ENCODE measurements around the gene COL5A1.
A peak's percentile ranks its signal among the peaks of the same experiment; 100 is the strongest.

The COL5A1 gene

GRCh38 chr9:134716067-134716466, 74.5 kb downstream of the COL5A1 start:
- 88 to 95% methylated on average over 8 of the region's 8 CpGs for WGBS, 2 experiments (ENCODE audit: insufficient coverage in 2 of 2)
- no peaks in the 10 kb centered on the region for H3K9me3 ChIP-seq (ENCODE audit: control insufficient read depth, low read length)
- peaks cover 93% of the 10 kb centered on the region for H3K36me3 ChIP-seq (ENCODE audit: control insufficient read depth, insufficient read depth, low read length)

GRCh38 chr9:134717056-134717455, 75.5 kb downstream of the COL5A1 start:
- Histone ChIP-seq H3K9me3 (ENCODE audit: control insufficient read depth, low read length) (no peaks in the 10 kb centered on the region), H3K4me1 (ENCODE audit: control insufficient read depth, insufficient read depth, low read length, poor library complexity, severe bottlenecking) (peaks cover 5% of the 10 kb centered on the region), H3K4me3 (ENCODE audit: extremely low read depth, insufficient read depth, low read length, poor library complexity, severe bottlenecking) (no peak overlapping the region), H3K27ac (ENCODE audit: low read depth, low read length, severe bottlenecking) (no peak overlapping the region), H3K36me3 (ENCODE audit: control insufficient read depth, insufficient read depth, low read length) (peaks cover 94% of the 10 kb centered on the region)
- WGBS, 2 experiments (ENCODE audit: insufficient coverage in 2 of 2): 95 to 97% methylated on average over 18 to 20 of the region's 20 CpGs

More at GRCh38 chr9:134716067-134716466, 74.5 kb downstream of the COL5A1 start:
- Histone ChIP-seq H3K4me1 (ENCODE audit: control insufficient read depth, insufficient read depth, low read length, poor library complexity, severe bottlenecking) (peaks cover 5% of the 10 kb centered on the region), H3K4me3 (ENCODE audit: extremely low read depth, insufficient read depth, low read length, poor library complexity, severe bottlenecking) (no peak overlapping the region), H3K27ac (ENCODE audit: low read depth, low read length, severe bottlenecking) (no peak overlapping the region)

DNA sequence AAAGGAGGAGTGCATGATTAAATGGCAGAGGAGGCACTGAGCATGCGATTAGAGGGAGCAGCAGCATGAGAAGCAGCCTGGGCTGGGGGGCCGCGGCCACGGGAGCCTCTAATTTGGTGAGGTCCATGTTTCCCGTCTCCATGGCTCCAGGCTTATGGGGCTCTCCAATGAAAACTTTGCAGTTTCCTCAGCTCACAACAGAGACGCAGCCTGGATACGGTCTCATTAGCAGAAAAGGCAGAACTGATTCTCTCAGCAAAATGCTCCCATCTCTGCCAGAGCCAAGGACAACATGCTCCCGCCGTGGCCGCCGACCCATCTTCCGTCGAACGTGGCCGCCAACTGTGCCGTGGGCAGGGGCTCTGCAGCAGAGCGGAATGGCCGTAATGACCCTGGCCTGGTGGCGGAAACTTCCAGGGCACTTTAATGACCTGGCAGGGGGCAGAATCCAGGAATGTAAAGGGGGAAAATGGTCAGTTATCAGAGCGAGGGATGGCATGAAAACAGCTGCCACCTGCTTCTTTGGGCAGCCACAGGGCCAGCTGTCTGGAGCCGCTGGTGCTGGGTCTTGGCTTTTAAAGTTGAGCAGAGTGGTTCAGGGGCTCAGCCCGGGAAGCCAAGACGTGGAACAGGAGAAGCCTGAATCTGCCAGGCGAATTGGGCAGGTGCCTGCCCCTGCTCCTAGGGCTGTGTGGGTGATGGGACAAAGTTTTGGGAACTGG, 76.5 kb downstream of the COL5A1 start:
- Histone ChIP-seq H3K4me3 (ENCODE audit: extremely low read depth, insufficient read depth, low read length, poor library complexity, severe bottlenecking) (no peak overlapping the region), H3K36me3 (ENCODE audit: control insufficient read depth, insufficient read depth, low read length) (peaks cover 95% of the 10 kb centered on the region), H3K27ac (ENCODE audit: low read depth, low read length, severe bottlenecking) (no peak overlapping the region), H3K9me3 (ENCODE audit: control insufficient read depth, low read length) (no peaks in the 10 kb centered on the region), H3K4me1 (ENCODE audit: control insufficient read depth, insufficient read depth, low read length, poor library complexity, severe bottlenecking) (peaks cover 5% of the 10 kb centered on the region)
- 96% methylated on average over 24 of the region's 24 CpGs for WGBS, 2 experiments (ENCODE audit: insufficient coverage in 2 of 2)

GRCh38 chr9:134719331-134719730, 77.7 kb downstream of the COL5A1 start:
- H3K27ac ChIP-seq (ENCODE audit: low read depth, low read length, severe bottlenecking): no peak overlapping the region
- H3K36me3 ChIP-seq (ENCODE audit: control insufficient read depth, insufficient read depth, low read length): peaks cover 96% of the 10 kb centered on the region
- H3K9me3 ChIP-seq (ENCODE audit: control insufficient read depth, low read length): no peaks in the 10 kb centered on the region
- 86 to 94% methylated on average over 4 to 8 of the region's 11 CpGs for WGBS, 2 experiments (ENCODE audit: insufficient coverage in 2 of 2)
- H3K4me1 ChIP-seq (ENCODE audit: control insufficient read depth, insufficient read depth, low read length, poor library complexity, severe bottlenecking): peaks cover 5% of the 10 kb centered on the region
- H3K4me3 ChIP-seq (ENCODE audit: extremely low read depth, insufficient read depth, low read length, poor library complexity, severe bottlenecking): no peak overlapping the region

DNA sequence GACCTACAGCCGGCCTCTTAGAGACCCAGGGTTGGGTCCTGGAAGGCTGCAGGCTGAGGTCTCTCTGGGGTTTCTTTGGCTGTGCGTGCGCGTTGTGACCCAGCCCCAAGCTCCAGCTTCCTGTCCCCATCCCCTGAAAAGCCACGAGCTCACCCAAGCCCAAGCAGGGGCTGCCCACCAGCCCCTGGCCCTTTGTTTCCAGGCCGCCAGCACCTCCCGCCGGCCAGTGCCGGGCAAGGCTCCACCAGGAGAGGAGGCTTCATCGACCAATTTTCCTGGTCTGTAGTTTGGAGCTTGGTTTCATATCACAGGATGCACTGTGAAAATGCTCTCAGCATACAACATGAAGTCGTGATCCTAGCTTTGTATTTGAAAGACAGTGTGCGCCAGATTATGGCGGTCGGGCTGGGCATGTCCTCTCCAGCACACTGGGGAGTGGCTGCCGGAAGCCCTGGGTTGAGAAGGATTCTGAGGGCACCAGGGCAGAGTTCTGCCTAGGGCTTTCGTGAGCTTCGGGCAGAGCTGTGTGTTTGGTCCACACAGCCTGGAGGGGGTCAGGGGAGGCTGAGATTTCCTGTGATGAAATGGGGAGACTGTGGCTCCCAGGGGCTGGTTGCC, 78.6 kb downstream of the COL5A1 start:
- 95 to 98% methylated on average over 14 to 17 of the region's 17 CpGs for WGBS, 2 experiments (ENCODE audit: insufficient coverage in 2 of 2)
- Histone ChIP-seq H3K4me1 (ENCODE audit: control insufficient read depth, insufficient read depth, low read length, poor library complexity, severe bottlenecking) (peaks cover 1% of the 10 kb centered on the region), H3K9me3 (ENCODE audit: control insufficient read depth, low read length) (no peaks in the 10 kb centered on the region)

DNA sequence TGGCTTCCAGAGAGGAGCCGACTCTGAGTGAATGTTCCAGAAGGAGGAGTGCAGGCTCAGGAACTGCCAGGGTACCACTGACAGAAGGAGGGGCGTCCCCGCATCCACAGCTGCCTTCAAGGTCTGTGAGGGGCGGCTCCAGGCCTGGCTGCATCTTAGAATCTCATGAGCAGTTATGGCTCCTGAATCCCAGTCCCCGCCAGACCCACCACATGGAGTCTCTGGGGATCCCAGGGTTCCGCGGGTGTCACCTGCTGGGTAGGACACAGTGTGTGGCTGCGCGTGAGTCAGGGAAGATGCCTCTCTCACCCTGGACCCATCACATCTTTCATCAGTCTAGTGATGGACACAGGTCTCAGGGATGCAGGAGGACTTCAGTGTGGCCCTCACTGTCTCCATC, 79.2 kb downstream of the COL5A1 start:
- no peak overlapping the region for H3K27ac ChIP-seq (ENCODE audit: low read depth, low read length, severe bottlenecking)
- 96 to 99% methylated on average over 7 to 9 of the region's 9 CpGs for WGBS, 2 experiments (ENCODE audit: insufficient coverage in 2 of 2)
- H3K4me3 ChIP-seq (ENCODE audit: extremely low read depth, insufficient read depth, low read length, poor library complexity, severe bottlenecking): no peak overlapping the region
- peaks cover 97% of the 10 kb centered on the region for H3K36me3 ChIP-seq (ENCODE audit: control insufficient read depth, insufficient read depth, low read length)
- no peaks in the 10 kb centered on the region for H3K9me3 ChIP-seq (ENCODE audit: control insufficient read depth, low read length)
- no peaks in the 10 kb centered on the region for H3K4me1 ChIP-seq (ENCODE audit: control insufficient read depth, insufficient read depth, low read length, poor library complexity, severe bottlenecking)

More for the DNA sequence above, 78.6 kb downstream of the COL5A1 start:
- Histone ChIP-seq H3K36me3 (ENCODE audit: control insufficient read depth, insufficient read depth, low read length) (peaks cover 97% of the 10 kb centered on the region), H3K4me3 (ENCODE audit: extremely low read depth, insufficient read depth, low read length, poor library complexity, severe bottlenecking) (no peak overlapping the region), H3K27ac (ENCODE audit: low read depth, low read length, severe bottlenecking) (peak overlapping the region; percentile 36)

DNA sequence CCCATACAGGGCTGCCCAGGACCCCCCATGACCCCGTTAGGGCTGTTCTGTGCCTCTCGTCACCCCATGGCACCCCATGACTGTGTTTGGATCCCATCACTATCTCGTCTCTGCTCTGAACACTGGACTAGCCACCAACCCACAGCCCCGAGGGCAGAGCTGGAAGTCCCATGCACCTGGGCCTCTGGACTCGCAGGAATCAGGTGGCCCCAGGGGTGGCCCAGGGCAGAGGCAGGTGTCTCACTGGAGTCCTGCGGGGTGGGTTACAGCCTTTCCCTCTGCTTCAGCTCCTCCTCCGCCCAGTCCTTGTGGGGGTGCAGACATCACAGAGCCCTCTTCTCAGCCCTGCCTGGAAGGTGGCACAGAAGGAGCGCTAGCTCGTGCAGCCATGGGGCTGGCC, 79.7 kb downstream of the COL5A1 start:
- Histone ChIP-seq H3K4me1 (ENCODE audit: control insufficient read depth, insufficient read depth, low read length, poor library complexity, severe bottlenecking) (no peaks in the 10 kb centered on the region), H3K9me3 (ENCODE audit: control insufficient read depth, low read length) (no peaks in the 10 kb centered on the region), H3K36me3 (ENCODE audit: control insufficient read depth, insufficient read depth, low read length) (peaks cover 98% of the 10 kb centered on the region), H3K4me3 (ENCODE audit: extremely low read depth, insufficient read depth, low read length, poor library complexity, severe bottlenecking) (no peak overlapping the region), H3K27ac (ENCODE audit: low read depth, low read length, severe bottlenecking) (no peak overlapping the region)
- WGBS, 2 experiments (ENCODE audit: insufficient coverage in 2 of 2): 96 to 99% methylated on average over 8 of the region's 9 CpGs

- H3K9me3 ChIP-seq (ENCODE audit: control insufficient read depth, low read length): no peaks in the 10 kb centered on the region
- no peak overlapping the region for H3K27ac ChIP-seq (ENCODE audit: low read depth, low read length, severe bottlenecking)
- WGBS, 2 experiments (ENCODE audit: insufficient coverage in 2 of 2): 92 to 95% methylated on average over 15 of the region's 15 CpGs
- no peak overlapping the region for H3K4me3 ChIP-seq (ENCODE audit: extremely low read depth, insufficient read depth, low read length, poor library complexity, severe bottlenecking)
- H3K4me1 ChIP-seq (ENCODE audit: control insufficient read depth, insufficient read depth, low read length, poor library complexity, severe bottlenecking): no peaks in the 10 kb centered on the region
- H3K36me3 ChIP-seq (ENCODE audit: control insufficient read depth, insufficient read depth, low read length): peaks cover 98% of the 10 kb centered on the region
These were observed 80.6 kb downstream of the COL5A1 start for GRCh38 chr9:134722120-134722701.

- Histone ChIP-seq H3K4me3 (ENCODE audit: extremely low read depth, insufficient read depth, low read length, poor library complexity, severe bottlenecking) (no peak overlapping the region), H3K4me1 (ENCODE audit: control insufficient read depth, insufficient read depth, low read length, poor library complexity, severe bottlenecking) (no peaks in the 10 kb centered on the region), H3K9me3 (ENCODE audit: control insufficient read depth, low read length) (no peaks in the 10 kb centered on the region), H3K27ac (ENCODE audit: low read depth, low read length, severe bottlenecking) (no peak overlapping the region), H3K36me3 (ENCODE audit: control insufficient read depth, insufficient read depth, low read length) (peaks cover 98% of the 10 kb centered on the region)
- WGBS, 2 experiments (ENCODE audit: insufficient coverage in 2 of 2): 90 to 93% methylated on average over 14 to 17 of the region's 17 CpGs
These were observed 81.4 kb downstream of the COL5A1 start for GRCh38 chr9:134723037-134723436.

- H3K4me3 ChIP-seq (ENCODE audit: extremely low read depth, insufficient read depth, low read length, poor library complexity, severe bottlenecking): no peak overlapping the region
- H3K36me3 ChIP-seq (ENCODE audit: control insufficient read depth, insufficient read depth, low read length): peaks cover 98% of the 10 kb centered on the region
- no peaks in the 10 kb centered on the region for H3K4me1 ChIP-seq (ENCODE audit: control insufficient read depth, insufficient read depth, low read length, poor library complexity, severe bottlenecking)
- no peaks in the 10 kb centered on the region for H3K9me3 ChIP-seq (ENCODE audit: control insufficient read depth, low read length)
- no peak overlapping the region for H3K27ac ChIP-seq (ENCODE audit: low read depth, low read length, severe bottlenecking)
- 90 to 92% methylated on average over 11 to 12 of the region's 13 CpGs for WGBS, 2 experiments (ENCODE audit: insufficient coverage in 2 of 2)
These were observed 82.0 kb downstream of the COL5A1 start for GRCh38 chr9:134723491-134724190.
